Measurements from ENCODE around the gene MYO7B.

DNA sequence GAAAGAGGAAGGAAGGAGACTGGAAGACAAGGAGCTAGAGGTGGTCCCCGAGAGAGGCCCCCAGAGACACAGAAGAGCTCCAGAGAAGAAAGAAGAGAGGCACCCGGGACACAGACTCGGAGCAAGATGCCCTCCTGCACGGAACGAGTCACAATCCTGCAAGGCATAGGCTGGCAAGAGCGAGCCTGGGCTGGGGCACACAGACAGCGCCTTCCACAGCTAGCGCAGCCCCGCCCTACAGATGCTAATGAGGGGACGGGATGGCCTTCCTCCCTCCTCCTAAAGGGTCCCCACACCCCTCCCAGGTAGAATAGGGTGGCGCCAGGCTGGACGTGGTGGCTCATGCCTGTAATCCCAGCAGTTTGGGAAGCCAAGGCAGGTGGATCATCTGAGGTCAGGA, 90.7 kb downstream of the MYO7B start:
- TF ChIP-seq, protein P1, sequence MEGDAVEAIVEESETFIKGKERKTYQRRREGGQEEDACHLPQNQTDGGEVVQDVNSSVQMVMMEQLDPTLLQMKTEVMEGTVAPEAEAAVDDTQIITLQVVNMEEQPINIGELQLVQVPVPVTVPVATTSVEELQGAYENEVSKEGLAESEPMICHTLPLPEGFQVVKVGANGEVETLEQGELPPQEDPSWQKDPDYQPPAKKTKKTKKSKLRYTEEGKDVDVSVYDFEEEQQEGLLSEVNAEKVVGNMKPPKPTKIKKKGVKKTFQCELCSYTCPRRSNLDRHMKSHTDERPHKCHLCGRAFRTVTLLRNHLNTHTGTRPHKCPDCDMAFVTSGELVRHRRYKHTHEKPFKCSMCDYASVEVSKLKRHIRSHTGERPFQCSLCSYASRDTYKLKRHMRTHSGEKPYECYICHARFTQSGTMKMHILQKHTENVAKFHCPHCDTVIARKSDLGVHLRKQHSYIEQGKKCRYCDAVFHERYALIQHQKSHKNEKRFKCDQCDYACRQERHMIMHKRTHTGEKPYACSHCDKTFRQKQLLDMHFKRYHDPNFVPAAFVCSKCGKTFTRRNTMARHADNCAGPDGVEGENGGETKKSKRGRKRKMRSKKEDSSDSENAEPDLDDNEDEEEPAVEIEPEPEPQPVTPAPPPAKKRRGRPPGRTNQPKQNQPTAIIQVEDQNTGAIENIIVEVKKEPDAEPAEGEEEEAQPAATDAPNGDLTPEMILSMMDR (conservative IDR thresholded peaks at IDR 0.05; ENCODE audit: low read length): no peak
- TF ChIP-seq EZH2phosphoT487 (IDR thresholded peaks at IDR 0.05; ENCODE audit: borderline replicate concordance, low read depth, low read length): no peak
